Measurements from ENCODE around the gene CDC25C. TPM values are rescaled to one million over a fixed set of nuclear protein-coding genes. Genes with fewer than 3 reads are reported as not detected.

CDC25C gene
- polyA plus RNA-seq (2012; ENCODE audit: insufficient read depth, insufficient read length, low read depth): 1.4 TPM

DNA sequence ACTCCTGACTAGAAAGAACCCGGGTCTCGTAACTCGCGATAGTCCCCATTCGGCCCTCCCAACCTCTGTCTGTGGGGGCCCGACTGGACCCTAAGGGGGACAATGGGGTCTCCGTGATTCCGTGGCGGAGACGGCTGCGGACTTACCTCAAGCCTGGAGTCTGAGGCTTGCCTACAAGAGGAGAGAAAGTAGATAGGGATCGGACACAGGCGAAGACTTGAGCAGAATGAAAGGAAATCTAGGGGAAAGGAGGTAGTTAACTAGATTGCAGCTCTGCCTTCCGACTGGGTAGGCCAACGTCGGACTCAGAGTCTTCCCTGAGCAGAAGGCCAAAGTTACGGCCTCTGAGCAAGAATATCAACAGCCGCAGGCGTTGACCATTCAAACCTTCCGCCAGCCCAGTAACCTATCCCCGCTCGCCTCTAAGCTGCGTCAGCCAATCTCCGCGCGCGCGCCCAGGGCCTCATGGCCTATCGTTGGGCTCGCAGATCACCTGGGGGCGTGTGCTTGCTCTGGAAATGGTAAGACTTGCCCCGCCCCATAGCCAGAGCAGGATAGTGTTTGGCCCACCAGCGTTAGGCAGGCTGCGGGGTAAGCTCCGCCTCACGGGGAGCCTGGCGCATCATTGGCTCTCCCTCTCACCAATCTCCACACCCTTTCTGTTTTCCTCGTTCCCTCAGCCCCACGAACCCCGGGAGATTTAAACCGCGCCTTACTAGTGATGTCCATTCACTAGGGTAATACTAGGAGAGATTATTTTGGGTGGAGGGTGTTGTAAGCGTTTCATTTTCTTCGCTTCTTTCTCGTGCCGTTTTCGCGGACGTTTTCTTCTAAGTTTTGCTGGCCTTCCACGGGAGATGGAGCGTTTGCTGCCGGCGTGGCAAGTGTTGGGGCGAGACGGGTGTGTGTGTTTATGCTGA, at the start of gene CDC25C:
Gene CDC25C, minus strand, starts transcription at position 356 of the 920 bp plus-strand sequence. CDS start 624 bp downstream, outside the sequence.
- Histone ChIP-seq H3K9me3 (no peaks in the 10 kb centered on the region), H3K36me3 (no peaks in the 10 kb centered on the region), H3K27me3 (no peaks in the 10 kb centered on the region), H3K4me3 (ENCODE audit: low read depth, low read length) (peak within 1 kb of the TSS; percentile 86), H3K4me1 (no peaks in the 10 kb centered on the region)
- TF ChIP-seq CTCF (IDR thresholded peaks at IDR 0.05; ENCODE audit: low read depth, low read length): no peak
- DNase-seq: peak; percentile 99

GRCh38 chr5:138372653-138373052, 41.0 kb upstream of the CDC25C start:
- Histone ChIP-seq H3K36me3 (peaks cover 20% of the 10 kb centered on the region), H3K4me3 (ENCODE audit: low read depth, low read length) (no peak overlapping the region), H3K27me3 (no peaks in the 10 kb centered on the region), H3K9me3 (no peaks in the 10 kb centered on the region), H3K4me1 (no peaks in the 10 kb centered on the region)
- TF ChIP-seq CTCF (IDR thresholded peaks at IDR 0.05; ENCODE audit: low read depth, low read length): no peak
- no peak for DNase-seq

DNA sequence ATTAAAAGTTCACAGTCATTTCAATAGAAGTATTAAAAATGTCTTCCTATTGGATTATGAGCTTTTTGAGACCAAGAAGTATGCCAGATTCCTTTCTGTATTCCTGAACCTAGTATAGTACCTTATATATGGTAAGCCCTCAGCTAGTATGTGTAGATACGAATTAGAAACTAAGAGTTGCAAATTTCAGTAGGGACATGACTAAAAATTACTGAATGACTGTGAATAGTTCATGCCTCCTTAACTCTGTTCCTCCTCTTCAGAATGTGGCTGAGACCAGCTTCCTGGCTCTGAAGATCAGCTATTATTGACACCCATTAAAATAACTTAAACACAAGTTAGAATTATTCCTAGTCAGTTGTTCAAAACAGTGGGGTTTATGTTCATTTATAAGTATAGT, 40.6 kb upstream of the CDC25C start:
- Histone ChIP-seq H3K27me3 (no peaks in the 10 kb centered on the region), H3K9me3 (no peaks in the 10 kb centered on the region), H3K4me1 (no peaks in the 10 kb centered on the region), H3K4me3 (ENCODE audit: low read depth, low read length) (no peak overlapping the region), H3K36me3 (peaks cover 16% of the 10 kb centered on the region)
- DNase-seq: no peak
- no peak for TF ChIP-seq CTCF (IDR thresholded peaks at IDR 0.05; ENCODE audit: low read depth, low read length)

GRCh38 chr5:138371454-138371853, 39.9 kb upstream of the CDC25C start:
- no peak overlapping the region for H3K4me3 ChIP-seq (ENCODE audit: low read depth, low read length)
- DNase-seq: no peak
- TF ChIP-seq CTCF (IDR thresholded peaks at IDR 0.05; ENCODE audit: low read depth, low read length): no peak
- H3K36me3 ChIP-seq: peaks cover 15% of the 10 kb centered on the region
- H3K27me3 ChIP-seq: no peaks in the 10 kb centered on the region
- no peaks in the 10 kb centered on the region for H3K4me1 ChIP-seq
- H3K9me3 ChIP-seq: no peaks in the 10 kb centered on the region

DNA sequence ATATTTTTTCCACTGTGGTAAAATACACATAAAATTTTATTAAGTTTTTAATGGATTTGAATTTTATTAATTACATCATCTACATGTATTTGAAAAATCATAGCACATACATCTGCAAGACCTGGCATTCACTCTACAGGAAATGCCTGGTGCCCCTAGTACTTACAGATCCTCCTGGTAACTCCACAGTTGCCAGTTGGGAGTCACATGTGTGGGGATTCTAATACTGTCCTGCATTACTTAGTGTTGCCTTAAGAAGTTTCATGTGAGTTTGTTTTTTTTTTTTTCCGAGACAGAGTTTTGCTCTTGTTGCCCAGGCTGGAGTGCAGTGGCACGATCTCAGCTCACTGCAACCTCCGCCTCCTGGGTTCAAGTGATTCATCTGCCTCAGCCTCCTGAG, 38.9 kb upstream of the CDC25C start:
- H3K27me3 ChIP-seq: no peaks in the 10 kb centered on the region
- H3K4me1 ChIP-seq: no peaks in the 10 kb centered on the region
- H3K9me3 ChIP-seq: no peaks in the 10 kb centered on the region
- TF ChIP-seq CTCF (IDR thresholded peaks at IDR 0.05; ENCODE audit: low read depth, low read length): no peak
- no peak for DNase-seq
- H3K36me3 ChIP-seq: peaks cover 8% of the 10 kb centered on the region
- H3K4me3 ChIP-seq (ENCODE audit: low read depth, low read length): no peak overlapping the region

GRCh38 chr5:138369706-138370105, 38.1 kb upstream of the CDC25C start:
- Histone ChIP-seq H3K27me3 (no peaks in the 10 kb centered on the region), H3K9me3 (no peaks in the 10 kb centered on the region), H3K36me3 (peaks cover 2% of the 10 kb centered on the region), H3K4me3 (ENCODE audit: low read depth, low read length) (no peak overlapping the region), H3K4me1 (no peaks in the 10 kb centered on the region)
- no peak for TF ChIP-seq CTCF (IDR thresholded peaks at IDR 0.05; ENCODE audit: low read depth, low read length)
- DNase-seq: no peak

Data from BE2C (cell line).